GM12874 (cell line): ENCODE data around the gene MGRN1.

Experiments
- CTCF ChIP-seq: IDR thresholded peaks from 2 replicates; pipeline ENCODE4 v1.5.1; 2011; ENCODE audit warnings: low read depth, mild to moderate bottlenecking, control low read depth, low read length, moderate library complexity; ENCODE audit not compliant: insufficient read depth

MGRN1 gene

GRCh38 chr16:4664538-4665418 is 40.2 kb downstream of the MGRN1 start:
- TF ChIP-seq CTCF, result no peak

DNA sequence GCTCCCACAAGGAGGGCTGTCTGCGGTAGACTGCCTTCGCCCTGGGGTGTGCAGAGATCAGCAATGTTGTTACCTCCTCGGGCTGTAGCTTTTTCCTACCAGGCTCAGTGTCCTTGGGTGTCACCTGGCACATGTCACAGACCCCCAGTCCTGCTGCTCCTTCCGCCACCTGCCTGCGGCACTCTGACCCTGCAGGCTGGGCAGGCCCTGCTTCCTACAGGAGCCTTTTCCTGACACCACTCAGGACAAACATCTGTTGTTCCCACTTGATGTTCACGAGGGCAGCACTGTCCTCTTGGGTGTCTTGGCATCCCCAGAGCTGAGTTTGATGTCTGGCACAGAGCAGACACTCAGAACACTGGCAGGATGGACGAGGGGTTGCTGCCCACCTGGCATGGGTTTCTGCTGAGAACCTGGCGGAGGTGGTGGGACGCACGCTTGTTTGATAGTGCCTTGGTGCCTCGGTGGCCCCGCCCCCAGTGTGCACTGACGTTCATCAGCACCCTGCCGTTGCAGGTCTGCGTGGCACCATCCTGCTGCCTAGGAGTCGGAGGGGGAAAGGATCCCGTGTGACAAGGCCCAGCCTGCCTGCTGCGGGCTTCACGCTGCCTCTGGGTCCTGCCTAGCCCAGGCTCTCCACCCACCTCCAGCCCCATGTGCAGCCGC is 42.0 kb downstream of the MGRN1 start:
- no peak for TF ChIP-seq CTCF

GRCh38 chr16:4667203-4667963 is 42.8 kb downstream of the MGRN1 start:
- TF ChIP-seq CTCF, result no peak

GRCh38 chr16:4668313-4668960 is 43.8 kb downstream of the MGRN1 start:
- no peak for TF ChIP-seq CTCF

- no peak for TF ChIP-seq CTCF
These were observed 48.9 kb downstream of the MGRN1 start for GRCh38 chr16:4673387-4674046.

- no peak for TF ChIP-seq CTCF
These were observed 50.4 kb downstream of the MGRN1 start for GRCh38 chr16:4674926-4675530.
